Measurements from ENCODE around the gene PHLDA1. TPM values are rescaled to one million over a fixed set of nuclear protein-coding genes. Genes with fewer than 3 reads are reported as not detected.

Gene PHLDA1
- total RNA-seq, 2 experiments from 2014 or later, result 6.5 TPM

DNA sequence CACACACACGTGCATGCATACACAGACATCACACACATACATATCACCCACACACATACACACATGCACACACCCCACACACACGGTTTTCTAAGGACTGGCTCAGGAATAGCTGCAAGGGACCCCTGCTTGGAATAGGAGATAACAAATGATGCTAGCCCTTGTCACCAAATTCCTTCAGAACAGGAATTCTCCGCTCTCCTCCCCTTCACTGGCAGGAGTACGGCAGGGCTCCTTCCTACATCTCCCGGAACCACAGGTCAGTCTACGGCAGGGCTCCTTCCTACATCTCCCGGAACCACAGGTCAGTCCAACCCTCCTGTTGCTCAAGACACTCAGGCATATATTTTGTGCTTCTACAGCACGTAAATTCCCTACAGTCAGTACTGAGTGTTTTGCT lies 23.9 kb downstream of the PHLDA1 start:
- Mint-ChIP-seq H3K9me3 (peaks cover 3% of the 10 kb centered on the region), H3K27me3 (no peaks in the 10 kb centered on the region), H3K4me1 (ENCODE audit: low read depth) (no peaks in the 10 kb centered on the region), H3K36me3 (ENCODE audit: low read depth) (no peaks in the 10 kb centered on the region), H3K4me3 (no peak overlapping the region), H3K27ac (no peak overlapping the region)
- H3K9me3 ChIP-seq (ENCODE audit: control insufficient read depth in 1 of 2, insufficient read depth in 1 of 2, low read length in 2 of 2), result no peaks in the 10 kb centered on the region
- TF ChIP-seq, protein P1, sequence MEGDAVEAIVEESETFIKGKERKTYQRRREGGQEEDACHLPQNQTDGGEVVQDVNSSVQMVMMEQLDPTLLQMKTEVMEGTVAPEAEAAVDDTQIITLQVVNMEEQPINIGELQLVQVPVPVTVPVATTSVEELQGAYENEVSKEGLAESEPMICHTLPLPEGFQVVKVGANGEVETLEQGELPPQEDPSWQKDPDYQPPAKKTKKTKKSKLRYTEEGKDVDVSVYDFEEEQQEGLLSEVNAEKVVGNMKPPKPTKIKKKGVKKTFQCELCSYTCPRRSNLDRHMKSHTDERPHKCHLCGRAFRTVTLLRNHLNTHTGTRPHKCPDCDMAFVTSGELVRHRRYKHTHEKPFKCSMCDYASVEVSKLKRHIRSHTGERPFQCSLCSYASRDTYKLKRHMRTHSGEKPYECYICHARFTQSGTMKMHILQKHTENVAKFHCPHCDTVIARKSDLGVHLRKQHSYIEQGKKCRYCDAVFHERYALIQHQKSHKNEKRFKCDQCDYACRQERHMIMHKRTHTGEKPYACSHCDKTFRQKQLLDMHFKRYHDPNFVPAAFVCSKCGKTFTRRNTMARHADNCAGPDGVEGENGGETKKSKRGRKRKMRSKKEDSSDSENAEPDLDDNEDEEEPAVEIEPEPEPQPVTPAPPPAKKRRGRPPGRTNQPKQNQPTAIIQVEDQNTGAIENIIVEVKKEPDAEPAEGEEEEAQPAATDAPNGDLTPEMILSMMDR (IDR thresholded peaks at IDR 0.05), result no peak
- H3K27ac ChIP-seq (ENCODE audit: low read depth in 1 of 2, low read length in 2 of 2), result no peak overlapping the region
- intact Hi-C loops (cut with DNase I, micrococcal nuclease), result no loop called here
- H3K36me3 ChIP-seq (ENCODE audit: insufficient read depth, low read length), result no peaks in the 10 kb centered on the region
- CTCF ChIA-PET, result no interaction called here
- no peak overlapping the region for H3K4me3 ChIP-seq (ENCODE audit: low read length)
- no peaks in the 10 kb centered on the region for H3K4me1 ChIP-seq (ENCODE audit: insufficient read depth, low read length)
- POLR2A ChIA-PET, result no interaction called here
- no peaks in the 10 kb centered on the region for H3K27me3 ChIP-seq (ENCODE audit: control insufficient read depth in 1 of 2, insufficient read depth in 2 of 2, low read length in 2 of 2)
- ATAC-seq (ENCODE audit: poor library complexity), result no peak
- DNase-seq, result no peak

DNA sequence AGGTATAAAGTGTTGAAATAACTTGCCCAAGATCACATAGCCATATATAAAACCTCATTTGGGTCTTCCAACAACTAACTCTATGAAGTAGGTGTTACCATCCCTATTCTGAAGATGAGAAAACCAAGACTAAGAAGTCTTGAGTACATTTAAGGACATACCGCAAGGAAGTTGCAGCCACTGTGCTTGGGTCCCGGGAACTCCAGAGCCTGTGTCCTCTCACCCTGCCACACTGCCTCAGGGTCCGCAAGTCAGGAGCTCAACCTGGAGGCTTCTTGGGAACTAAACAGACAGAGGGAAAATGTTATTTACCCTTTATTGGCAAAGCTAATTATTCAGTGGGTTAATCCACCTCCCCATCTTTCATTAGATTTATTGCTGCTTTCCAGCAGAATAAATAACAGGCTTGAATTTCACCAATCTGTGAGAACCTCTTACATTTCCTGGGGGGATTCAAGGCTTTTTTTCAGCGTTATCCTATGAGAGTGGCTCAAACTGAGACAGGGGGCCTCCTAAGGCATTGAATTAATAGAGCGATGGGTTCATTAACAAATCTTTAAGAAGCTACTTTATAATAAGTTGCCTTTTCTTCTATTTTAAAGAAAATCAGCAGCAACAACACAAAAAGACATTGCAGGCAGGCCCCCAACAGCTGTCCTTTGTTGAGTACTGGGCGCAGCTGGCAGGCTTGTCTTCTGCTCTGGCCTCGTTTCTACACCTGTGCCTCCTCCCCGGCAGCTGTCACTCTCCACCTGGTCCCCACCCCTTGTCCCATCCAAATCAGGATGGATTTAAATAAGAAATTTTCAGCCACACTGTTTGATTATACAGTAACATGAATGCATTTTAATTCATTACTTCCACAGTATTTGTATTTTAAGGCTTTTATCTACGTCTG lies 25.3 kb downstream of the PHLDA1 start:
- Histone ChIP-seq H3K27me3 (ENCODE audit: control insufficient read depth in 1 of 2, insufficient read depth in 2 of 2, low read length in 2 of 2) (no peaks in the 10 kb centered on the region), H3K36me3 (ENCODE audit: insufficient read depth, low read length) (no peaks in the 10 kb centered on the region), H3K9me3 (ENCODE audit: control insufficient read depth in 1 of 2, insufficient read depth in 1 of 2, low read length in 2 of 2) (no peaks in the 10 kb centered on the region), H3K4me3 (ENCODE audit: low read length) (no peak overlapping the region), H3K27ac (ENCODE audit: low read depth in 1 of 2, low read length in 2 of 2) (no peak overlapping the region), H3K4me1 (ENCODE audit: insufficient read depth, low read length) (no peaks in the 10 kb centered on the region)
- POLR2A ChIA-PET, result no interaction called here
- intact Hi-C loops (cut with DNase I, micrococcal nuclease), result no loop called here
- H3K27me3 Mint-ChIP-seq, result no peaks in the 10 kb centered on the region
- DNase-seq (no peak), ATAC-seq (ENCODE audit: poor library complexity) (no peak)
- no peak overlapping the region for H3K4me3 Mint-ChIP-seq
- no peaks in the 10 kb centered on the region for H3K4me1 Mint-ChIP-seq (ENCODE audit: low read depth)
- H3K27ac Mint-ChIP-seq, result no peak overlapping the region
- CTCF ChIA-PET, result interaction anchor here (0.9 to 1.2 kb wide), 2 partner anchors 12 to 25 kb away, joined by 3 read pairs; no protein-coding TSS in a partner anchor
- TF ChIP-seq, protein P1 (IDR thresholded peaks at IDR 0.05), result no peak
- H3K36me3 Mint-ChIP-seq (ENCODE audit: low read depth), result no peaks in the 10 kb centered on the region
- peaks cover 3% of the 10 kb centered on the region for H3K9me3 Mint-ChIP-seq

DNA sequence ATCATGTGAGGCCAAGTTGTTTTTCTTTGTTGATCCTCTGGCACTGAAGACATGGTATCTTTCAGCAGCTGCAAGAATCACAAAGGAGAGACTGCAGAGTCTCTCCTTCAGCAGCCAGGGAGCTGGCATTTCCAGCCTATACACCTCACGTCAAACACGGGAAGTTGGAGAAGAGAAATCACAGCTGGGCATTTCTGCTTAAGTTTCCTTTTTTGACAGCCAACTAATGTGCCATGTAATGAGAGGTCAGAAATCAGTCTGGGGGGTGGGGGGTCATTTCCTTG lies 28.3 kb downstream of the PHLDA1 start:
- POLR2A ChIA-PET, result interaction anchor here (0.8 to 1.3 kb wide), 2 partner anchors 29 to 557 kb away, joined by 3 read pairs; partner anchors contain the start of gene PHLDA1
- no peaks in the 10 kb centered on the region for H3K27me3 Mint-ChIP-seq
- no peak for ATAC-seq (ENCODE audit: poor library complexity)

More for the DNA sequence above, 28.3 kb downstream of the PHLDA1 start:
- peaks cover 3% of the 10 kb centered on the region for H3K9me3 Mint-ChIP-seq
- Histone ChIP-seq H3K27me3 (ENCODE audit: control insufficient read depth in 1 of 2, insufficient read depth in 2 of 2, low read length in 2 of 2) (no peaks in the 10 kb centered on the region), H3K27ac (ENCODE audit: low read depth in 1 of 2, low read length in 2 of 2) (no peak overlapping the region), H3K4me1 (ENCODE audit: insufficient read depth, low read length) (no peaks in the 10 kb centered on the region), H3K36me3 (ENCODE audit: insufficient read depth, low read length) (no peaks in the 10 kb centered on the region), H3K9me3 (ENCODE audit: control insufficient read depth in 1 of 2, insufficient read depth in 1 of 2, low read length in 2 of 2) (no peaks in the 10 kb centered on the region), H3K4me3 (ENCODE audit: low read length) (no peak overlapping the region)
- TF ChIP-seq, protein P1 (IDR thresholded peaks at IDR 0.05), result no peak
- CTCF ChIA-PET, result no interaction called here
- H3K36me3 Mint-ChIP-seq (ENCODE audit: low read depth), result no peaks in the 10 kb centered on the region
- H3K27ac Mint-ChIP-seq, result no peak overlapping the region
- intact Hi-C loops (cut with DNase I, micrococcal nuclease), result no loop called here
- H3K4me3 Mint-ChIP-seq, result no peak overlapping the region
- DNase-seq, result no peak
- no peaks in the 10 kb centered on the region for H3K4me1 Mint-ChIP-seq (ENCODE audit: low read depth)

Data from CD4-positive, alpha-beta T cell (primary cell).